ENCODE measurements around the gene SAMD1. TPM values are rescaled to one million over a fixed set of nuclear protein-coding genes. Genes with fewer than 3 reads are reported as not detected.
A peak's percentile ranks its signal among the peaks of the same experiment; 100 is the strongest.

SAMD1 gene
- total RNA-seq, 3 donors from 2014 or later (not counting 1 experiment from before 2014, with no cell fraction given) = 30.8 to 33.0 (median 30.9) TPM

- intact Hi-C loops (cut with micrococcal nuclease) = no loop called here
- H3K27ac Mint-ChIP-seq = no peak overlapping the region
Measured at GRCh38 chr19:14061081-14061749, 29.3 kb downstream of the SAMD1 start.

GRCh38 chr19:14059652-14060155 is 30.8 kb downstream of the SAMD1 start:
- WGBS (ENCODE audit: insufficient coverage) = 61% methylated on average over 7 of the region's 8 CpGs
- Mint-ChIP-seq H3K36me3 (no peaks in the 10 kb centered on the region), H3K27me3 (ENCODE audit: low read depth in 2 of 2) (peaks cover 20 to 30% of the 10 kb centered on the region in 2 donors), H3K4me1 (peaks cover 9 to 15% of the 10 kb centered on the region in 2 donors), H3K27ac (no peak overlapping the region), H3K9me3 (no peaks in the 10 kb centered on the region), H3K4me3 (no peak overlapping the region)
- no peak for DNase-seq
- H3K27ac ChIP-seq (ENCODE audit: low read length) = no peak overlapping the region
- TF ChIP-seq, protein P1, sequence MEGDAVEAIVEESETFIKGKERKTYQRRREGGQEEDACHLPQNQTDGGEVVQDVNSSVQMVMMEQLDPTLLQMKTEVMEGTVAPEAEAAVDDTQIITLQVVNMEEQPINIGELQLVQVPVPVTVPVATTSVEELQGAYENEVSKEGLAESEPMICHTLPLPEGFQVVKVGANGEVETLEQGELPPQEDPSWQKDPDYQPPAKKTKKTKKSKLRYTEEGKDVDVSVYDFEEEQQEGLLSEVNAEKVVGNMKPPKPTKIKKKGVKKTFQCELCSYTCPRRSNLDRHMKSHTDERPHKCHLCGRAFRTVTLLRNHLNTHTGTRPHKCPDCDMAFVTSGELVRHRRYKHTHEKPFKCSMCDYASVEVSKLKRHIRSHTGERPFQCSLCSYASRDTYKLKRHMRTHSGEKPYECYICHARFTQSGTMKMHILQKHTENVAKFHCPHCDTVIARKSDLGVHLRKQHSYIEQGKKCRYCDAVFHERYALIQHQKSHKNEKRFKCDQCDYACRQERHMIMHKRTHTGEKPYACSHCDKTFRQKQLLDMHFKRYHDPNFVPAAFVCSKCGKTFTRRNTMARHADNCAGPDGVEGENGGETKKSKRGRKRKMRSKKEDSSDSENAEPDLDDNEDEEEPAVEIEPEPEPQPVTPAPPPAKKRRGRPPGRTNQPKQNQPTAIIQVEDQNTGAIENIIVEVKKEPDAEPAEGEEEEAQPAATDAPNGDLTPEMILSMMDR (IDR thresholded peaks at IDR 0.05) = no peak
- peaks cover 20% of the 10 kb centered on the region for H3K27me3 ChIP-seq (ENCODE audit: control insufficient read depth, insufficient read depth, low read length)
- no peaks in the 10 kb centered on the region for H3K9me3 ChIP-seq (ENCODE audit: control insufficient read depth, insufficient read depth, low read length)
- intact Hi-C loops (cut with micrococcal nuclease) = no loop called here
- H3K36me3 ChIP-seq (ENCODE audit: control insufficient read depth, insufficient read depth, low read length) = no peaks in the 10 kb centered on the region
- H3K4me3 ChIP-seq (ENCODE audit: low read length) = no peak overlapping the region
- H3K4me1 ChIP-seq (ENCODE audit: control insufficient read depth, insufficient read depth, low read length) = peaks cover 21% of the 10 kb centered on the region
- ATAC-seq = no peak

More at GRCh38 chr19:14061081-14061749, 29.3 kb downstream of the SAMD1 start:
- Mint-ChIP-seq H3K36me3 (no peaks in the 10 kb centered on the region), H3K27me3 (ENCODE audit: low read depth in 2 of 2) (peaks cover 20 to 30% of the 10 kb centered on the region in 2 donors), H3K4me3 (no peak overlapping the region), H3K4me1 (peaks cover 9 to 15% of the 10 kb centered on the region in 2 donors), H3K9me3 (no peaks in the 10 kb centered on the region)
- no peak for ATAC-seq
- Histone ChIP-seq H3K36me3 (ENCODE audit: control insufficient read depth, insufficient read depth, low read length) (no peaks in the 10 kb centered on the region), H3K27me3 (ENCODE audit: control insufficient read depth, insufficient read depth, low read length) (peaks cover 20% of the 10 kb centered on the region), H3K9me3 (ENCODE audit: control insufficient read depth, insufficient read depth, low read length) (no peaks in the 10 kb centered on the region), H3K4me3 (ENCODE audit: low read length) (no peak overlapping the region), H3K4me1 (ENCODE audit: control insufficient read depth, insufficient read depth, low read length) (peaks cover 21% of the 10 kb centered on the region), H3K27ac (ENCODE audit: low read length) (no peak overlapping the region)
- WGBS (ENCODE audit: insufficient coverage) = 62% methylated on average over 7 of the region's 9 CpGs
- TF ChIP-seq, protein P1 (IDR thresholded peaks at IDR 0.05) = no peak
- no peak for DNase-seq

GRCh38 chr19:14059093-14059480 is 31.5 kb downstream of the SAMD1 start:
- no peaks in the 10 kb centered on the region for H3K36me3 Mint-ChIP-seq

More at GRCh38 chr19:14059093-14059480, 31.5 kb downstream of the SAMD1 start:
- DNase-seq (peak; percentile 46 to 75), ATAC-seq (peak in 2 of 3 donors; percentile 63 to 73)
- no peak overlapping the region for H3K4me3 Mint-ChIP-seq
- H3K27me3 ChIP-seq (ENCODE audit: control insufficient read depth, insufficient read depth, low read length) = peaks cover 20% of the 10 kb centered on the region
- TF ChIP-seq, protein P1 (IDR thresholded peaks at IDR 0.05) = peak; percentile 61
- peaks cover 20 to 30% of the 10 kb centered on the region in 2 donors for H3K27me3 Mint-ChIP-seq (ENCODE audit: low read depth in 2 of 2)
- H3K4me3 ChIP-seq (ENCODE audit: low read length) = no peak overlapping the region
- no peaks in the 10 kb centered on the region for H3K36me3 ChIP-seq (ENCODE audit: control insufficient read depth, insufficient read depth, low read length)
- peaks cover 9 to 18% of the 10 kb centered on the region in 2 donors for H3K4me1 Mint-ChIP-seq
- H3K27ac ChIP-seq (ENCODE audit: low read length) = no peak overlapping the region
- H3K9me3 ChIP-seq (ENCODE audit: control insufficient read depth, insufficient read depth, low read length) = no peaks in the 10 kb centered on the region
- H3K4me1 ChIP-seq (ENCODE audit: control insufficient read depth, insufficient read depth, low read length) = peaks cover 21% of the 10 kb centered on the region
- intact Hi-C loops (cut with micrococcal nuclease) = no loop called here
- H3K27ac Mint-ChIP-seq = peak overlapping the region in 1 of 2 donors; percentile 17
- WGBS (ENCODE audit: insufficient coverage) = 24% methylated on average over 15 of the region's 15 CpGs
- no peaks in the 10 kb centered on the region for H3K9me3 Mint-ChIP-seq
